ENCODE data around the gene TUB. TPM values are rescaled to one million over a fixed set of nuclear protein-coding genes. Genes with fewer than 3 reads are reported as not detected.

TUB gene
- total and polyA plus RNA-seq, 2 of the 13 experiments (the other 11 are each of a cell fraction or from before 2014, with no cell fraction given), result 4.3 to 5.6 TPM

- POLR2A ChIA-PET, result no interaction called here
- Histone ChIP-seq H4K20me1 (ENCODE audit: insufficient read depth, low read length) (no peaks in the 10 kb centered on the region), H3K27ac (ENCODE audit: extremely low read length, insufficient read depth, low read length) (no peak overlapping the region), H3K9me3 (ENCODE audit: low read length) (no peaks in the 10 kb centered on the region), H3K27me3 (ENCODE audit: control insufficient read depth in 1 of 2, insufficient read depth in 2 of 2, low read length in 2 of 2) (no peaks in the 10 kb centered on the region; a peak in 1 of 5 replicates), H3K9ac (ENCODE audit: insufficient read depth, low read depth, low read length) (no peak overlapping the region), H3K36me3 (replicated peaks in 1 of 2; ENCODE audit: control insufficient read depth in 1 of 2, insufficient read depth in 2 of 2, low read length in 2 of 2) (peaks cover 0 to 4% of the 10 kb centered on the region in 2 experiments; a peak in 2 of 5 replicates), H3K79me2 (ENCODE audit: insufficient read depth, low read length) (no peaks in the 10 kb centered on the region), H2AFZ (ENCODE audit: low read length) (no peak overlapping the region), H3K4me1 (ENCODE audit: insufficient read depth, low read length) (peaks cover 7% of the 10 kb centered on the region), H3K4me3 (replicated peaks in 1 of 3; ENCODE audit: insufficient read depth in 1 of 3, low read depth in 2 of 3, low read length in 3 of 3) (no peak overlapping the region), H3K4me2 (ENCODE audit: low read depth, low read length) (no peak overlapping the region)
- no TSS peak for BruUV-seq (replicated peaks)
- TF ChIP-seq MBD4 (IDR thresholded peaks at IDR 0.05; ENCODE audit: borderline replicate concordance, low read length) (no peak), ZNF350 (CRISPR knock-in tag; IDR thresholded peaks at IDR 0.05; ENCODE audit: borderline replicate concordance, low read depth) (no peak), ASH2L (IDR thresholded peaks at IDR 0.05; ENCODE audit: insufficient read length, low read depth, low read length) (no peak), ZNF720 (CRISPR knock-in tag; IDR thresholded peaks at IDR 0.05) (no peak), KAT2B (IDR thresholded peaks at IDR 0.05; ENCODE audit: borderline replicate concordance, low read depth, low read length) (no peak), MZF1 (CRISPR knock-in tag; IDR thresholded peaks at IDR 0.05; ENCODE audit: borderline replicate concordance) (no peak)
- 100% methylated on average over 2 of the region's 2 CpGs for WGBS (ENCODE audit: low lambda C conversion rate)
- DNase-seq (ENCODE audit: low spot score), result no peak
- in situ Hi-C loops (cut with HindIII; ENCODE audit: extremely low pct_ligation_motif_present, low pct_unique_long_range_greater_than_20kb) (no loop called here), intact Hi-C loops (cut with micrococcal nuclease; ENCODE audit: unreplicated experiment) (no loop called here)
- no peak for FAIRE-seq
- ATAC-seq, result no peak
- CTCF ChIA-PET (ENCODE audit: low intra/inter-chr PET ratio, low total read pairs), result no interaction called here
Observed at GRCh38 chr11:8106679-8107078, 25.7 kb downstream of the TUB start.

GRCh38 chr11:8107642-8108041 lies 26.6 kb downstream of the TUB start:
- no peak for ATAC-seq
- H3K36me3 ChIP-seq (replicated peaks in 1 of 2; ENCODE audit: control insufficient read depth in 1 of 2, insufficient read depth in 2 of 2, low read length in 2 of 2), result no peaks in the 10 kb centered on the region
- no peak overlapping the region for H3K4me3 ChIP-seq (replicated peaks in 1 of 3; ENCODE audit: insufficient read depth in 1 of 3, low read depth in 2 of 3, low read length in 3 of 3)
- H3K27me3 ChIP-seq (ENCODE audit: control insufficient read depth in 1 of 2, insufficient read depth in 2 of 2, low read length in 2 of 2), result no peaks in the 10 kb centered on the region; a peak in 1 of 5 replicates
- POLR2A ChIA-PET, result no interaction called here
- no peaks in the 10 kb centered on the region for H3K9me3 ChIP-seq (ENCODE audit: low read length)
- H3K79me2 ChIP-seq (ENCODE audit: insufficient read depth, low read length), result no peaks in the 10 kb centered on the region
- CTCF ChIA-PET (ENCODE audit: low intra/inter-chr PET ratio, low total read pairs), result no interaction called here
- no peaks in the 10 kb centered on the region for H4K20me1 ChIP-seq (ENCODE audit: insufficient read depth, low read length)
- H2AFZ ChIP-seq (ENCODE audit: low read length), result no peak overlapping the region
- in situ Hi-C loops (cut with HindIII; ENCODE audit: extremely low pct_ligation_motif_present, low pct_unique_long_range_greater_than_20kb) (no loop called here), intact Hi-C loops (cut with micrococcal nuclease; ENCODE audit: unreplicated experiment) (no loop called here)
- H3K4me1 ChIP-seq (ENCODE audit: insufficient read depth, low read length), result peaks cover 7% of the 10 kb centered on the region
- BruUV-seq (replicated peaks), result no TSS peak
- FAIRE-seq, result no peak
- no peak overlapping the region for H3K9ac ChIP-seq (ENCODE audit: insufficient read depth, low read depth, low read length)
- no peak overlapping the region for H3K4me2 ChIP-seq (ENCODE audit: low read depth, low read length)
- 75% methylated on average over 5 of the region's 5 CpGs for WGBS (ENCODE audit: low lambda C conversion rate)
- no peak for TF ChIP-seq THAP7 (CRISPR knock-in tag; IDR thresholded peaks at IDR 0.05)
- no peak overlapping the region for H3K27ac ChIP-seq (ENCODE audit: extremely low read length, insufficient read depth, low read length)
- DNase-seq (ENCODE audit: low spot score), result no peak

Data from HepG2 (cell line).